HepG2 (cell line): Measurements from ENCODE around the gene HDLBP. TPM values are rescaled to one million over a fixed set of nuclear protein-coding genes. Genes with fewer than 3 reads are reported as not detected.
A peak's percentile ranks its signal among the peaks of the same experiment; 100 is the strongest.

Source experiments
- ATAC-seq: fragments of 200-7000 bp; cut with Tn5 transposase; 3 replicates; pipeline ENCODE4 v1.9.1; 2020; ENCODE audit warnings: mild to moderate bottlenecking, moderate library complexity
- BruUV-seq: library from RNA; stranded (reverse); fragments of 400-500 nt; replicated peaks from 2 replicates; lab custom pipeline; 2021; lab: Mats Ljungman, UMichigan
- CTCF ChIA-PET: fragments of 300-600 bp; formaldehyde crosslinking; extraction: SDS; loops from one replicate; lab custom pipeline; 2021; ENCODE audit warnings: low total read pairs, inconsistent platforms, low intra/inter-chr PET ratio; lab: Yijun Ruan, JAX
- POLR2A ChIA-PET: fragments of 350-600 bp; sonication (Branson Sonifier 250); formaldehyde crosslinking; loops from one replicate; lab custom pipeline; 2020; ENCODE audit warnings: antibody characterized with exemption, inconsistent platforms; lab: Yijun Ruan, JAX
- DNase-seq: peaks from one replicate; pipeline ENCODE4 v3.0.0-alpha.2; 2015; ENCODE audit warnings: low spot score
- FAIRE-seq: peaks from 3 replicates; lab custom pipeline; 2011; peaks lifted over from hg19 to GRCh38; lab: Jason Lieb, UNC
- H2AFZ ChIP-seq: one replicate; pipeline ENCODE4 v1.6.1; 2011; ENCODE audit warnings: low read length, inconsistent platforms
- H3K27ac ChIP-seq: fragments of 300-600 bp; 3 replicates; pipeline ENCODE4 v1.8.0; 2011; ENCODE audit warnings: mixed run types, mild to moderate bottlenecking, mixed read lengths, low read length, inconsistent platforms; ENCODE audit not compliant: insufficient read depth; ENCODE audit errors: extremely low read length
- H3K27me3 ChIP-seq, 2 experiments: fragments of 200-600 bp in 1 of 2; 2 replicates in 1 of 2; 3 replicates in 1 of 2; pipeline versions ENCODE4 v1.6.0 to v1.8.0; 2011; ENCODE audit warnings: low read length in 2 of 2, mild to moderate bottlenecking in 2 of 2, moderate library complexity in 2 of 2, inconsistent platforms in 1 of 2; ENCODE audit not compliant: insufficient read depth in 2 of 2, control insufficient read depth in 1 of 2
- H3K36me3 ChIP-seq, 2 experiments: fragments of 200-600 bp in 1 of 2; replicated peaks in 1 of 2; 2 replicates in 1 of 2; 3 replicates in 1 of 2; pipeline versions ENCODE4 v1.5.1 to v1.8.0; 2011; ENCODE audit warnings: low read length in 2 of 2, inconsistent platforms in 1 of 2; ENCODE audit not compliant: insufficient read depth in 2 of 2, control insufficient read depth in 1 of 2
- H3K4me1 ChIP-seq: 2 replicates; pipeline ENCODE4 v1.5.1; 2012; ENCODE audit warnings: low read length, inconsistent platforms; ENCODE audit not compliant: insufficient read depth
- H3K4me2 ChIP-seq: 2 replicates; pipeline ENCODE4 v1.6.0; 2011; ENCODE audit warnings: low read depth, low read length, inconsistent platforms
- H3K4me3 ChIP-seq, 3 experiments: fragments of 200-600 bp in 1 of 3; sonication (generic), shearing (Covaris generic) in 1 of 3; replicated peaks in 1 of 3; 2 replicates each; pipeline ENCODE4 v1.5.1; 2011 to 2016; ENCODE audit warnings: low read length in 3 of 3, inconsistent platforms in 2 of 3, low read depth in 2 of 3, mild to moderate bottlenecking in 2 of 3, control low read depth in 1 of 3, mixed read lengths in 1 of 3; ENCODE audit not compliant: insufficient read depth in 1 of 3
- H3K79me2 ChIP-seq: one replicate; pipeline ENCODE4 v1.6.1; 2011; ENCODE audit warnings: low read length, inconsistent platforms; ENCODE audit not compliant: insufficient read depth
- H3K9ac ChIP-seq: 2 replicates; pipeline ENCODE4 v1.6.0; 2011; ENCODE audit warnings: mild to moderate bottlenecking, low read depth, low read length, inconsistent platforms; ENCODE audit not compliant: insufficient read depth
- H3K9me3 ChIP-seq: 2 replicates; pipeline ENCODE4 v1.5.1; 2012; ENCODE audit warnings: mild to moderate bottlenecking, low read length
- H4K20me1 ChIP-seq: 2 replicates; pipeline ENCODE4 v1.6.0; 2011; ENCODE audit warnings: inconsistent platforms, mild to moderate bottlenecking, low read length, moderate library complexity; ENCODE audit not compliant: insufficient read depth
- BRCA1 ChIP-seq: sonication (generic); formaldehyde crosslinking; IDR thresholded peaks from 2 replicates; pipeline ENCODE4 v1.4.0; 2020; ENCODE audit warnings: missing genetic modification reagents
- MAFK ChIP-seq, 2 experiments: IDR thresholded peaks in 1 of 2; conservative IDR thresholded peaks in 1 of 2; 2 replicates each; pipeline ENCODE4 v1.6.1; 2011; ENCODE audit warnings: improper control_type of control experiment in 2 of 2, low read length in 2 of 2
- NFAT5 ChIP-seq: sonication (generic); formaldehyde crosslinking; IDR thresholded peaks from 2 replicates; pipeline ENCODE4 v1.4.0; 2020; ENCODE audit warnings: missing genetic modification reagents
- RARG ChIP-seq: sonication (generic); formaldehyde crosslinking; IDR thresholded peaks from 2 replicates; pipeline ENCODE4 v1.4.0; 2020; ENCODE audit warnings: low read depth, mild to moderate bottlenecking, missing genetic modification reagents
- SIN3B ChIP-seq: fragments of 150-350 bp; IDR thresholded peaks from 2 replicates; pipeline ENCODE4 v1.6.1; 2014; ENCODE audit warnings: low read length
- TBX2 ChIP-seq: sonication (generic); formaldehyde crosslinking; IDR thresholded peaks from 2 replicates; pipeline ENCODE4 v1.5.0; 2020; ENCODE audit warnings: missing genetic modification reagents, mild to moderate bottlenecking, borderline replicate concordance
- ZBTB46 ChIP-seq: sonication (generic); formaldehyde crosslinking; IDR thresholded peaks from 2 replicates; pipeline ENCODE4 v1.4.0; 2020; ENCODE audit warnings: mild to moderate bottlenecking, missing genetic modification reagents, borderline replicate concordance
- WGBS: methylation state at CpG from one replicate; pipeline ENCODE4 v1.1.6; 2017; ENCODE audit warnings: low lambda C conversion rate; 5-methylcytosine and 5-hydroxymethylcytosine counted together
- in situ Hi-C: cut with HindIII; loops from 2 replicates; pipeline ENCODE4 v1.10.0; 2017; ENCODE audit warnings: low pct_unique_long_range_greater_than_20kb; ENCODE audit not compliant: extremely low pct_ligation_motif_present
- intact Hi-C: fragments of 100-400 bp; cut with micrococcal nuclease; formaldehyde crosslinking; loops from one replicate; pipeline ENCODE4 v1.10.0; 2022; ENCODE audit not compliant: unreplicated experiment
- polyA plus RNA-seq, 8 experiments: library from polyadenylated mRNA; depleted of rRNA in 3 of 8; stranded (reverse) in 7 of 8; unstranded in 1 of 8; fragments of >200 nt; fragmentation: Illumina TruSeq in 4 of 8; extraction: Trizol in 4 of 8; gene quantifications; 2 replicates each; pipeline versions ENCODE4 v1.2.1 to v1.2.3, GENCODE V29; 2011 to 2016; ENCODE audit warnings: low read depth in 4 of 8, missing spikeins in 1 of 8, mixed read lengths in 1 of 8; ENCODE audit not compliant: insufficient read depth in 1 of 8
- total RNA-seq, 5 experiments: library from RNA; depleted of rRNA; stranded (reverse); fragments of >200 nt; fragmentation: Illumina TruSeq; extraction: Trizol; gene quantifications; 2 replicates each; pipeline ENCODE4 v1.2.3, GENCODE V29; 2016; ENCODE audit warnings: low read depth in 1 of 5

Gene HDLBP
- total and polyA plus RNA-seq, 2 of the 13 experiments (the other 11 are each of a cell fraction or from before 2014, with no cell fraction given): 464 to 707 TPM

- H3K9ac ChIP-seq: no peak overlapping the region
- WGBS: 95% methylated on average over 9 of the region's 9 CpGs
- intact Hi-C loops: no loop called here
- H3K27me3 ChIP-seq: peaks cover 2 to 5% of the 10 kb centered on the region in 2 experiments; a peak in 3 of 5 replicates
- peaks cover 4 to 21% of the 10 kb centered on the region in 2 experiments; a peak in 4 of 5 replicates for H3K36me3 ChIP-seq
- ATAC-seq (no peak), FAIRE-seq (no peak), DNase-seq (no peak)
- no peak overlapping the region for H3K4me2 ChIP-seq
- TF ChIP-seq MAFK (conservative IDR thresholded peaks at IDR 0.05 in 1 of 2, IDR thresholded peaks at IDR 0.05 in 1 of 2; ENCODE audit: low read length in 2 of 2): peak in 1 of 2 experiments; percentile 33; a peak in 1 of 4 replicates
- TF ChIP-seq SIN3B: no peak
- H2AFZ ChIP-seq: no peak overlapping the region
- POLR2A ChIA-PET: no interaction called here
- no peaks in the 10 kb centered on the region for H3K9me3 ChIP-seq
- no peak overlapping the region for H3K4me3 ChIP-seq
- no peaks in the 10 kb centered on the region for H3K79me2 ChIP-seq
- in situ Hi-C loops: no loop called here
- CTCF ChIA-PET: no interaction called here
- no TSS peak for BruUV-seq
- peaks cover 3% of the 10 kb centered on the region; the same call in 1 of the 2 replicates for H3K4me1 ChIP-seq
- no peak overlapping the region for H3K27ac ChIP-seq
- no peaks in the 10 kb centered on the region for H4K20me1 ChIP-seq
Observed at GRCh38 chr2:241183221-241183620, 132.3 kb downstream of the HDLBP start.

- FAIRE-seq: no peak
- H3K36me3 ChIP-seq: peaks cover 4 to 24% of the 10 kb centered on the region in 2 experiments; a peak in 4 of 5 replicates
- in situ Hi-C loops: no loop called here
- TF ChIP-seq TBX2 (CRISPR knock-in tag) (no peak), BRCA1 (CRISPR knock-in tag) (no peak), RARG (CRISPR knock-in tag) (no peak), NFAT5 (CRISPR knock-in tag) (no peak), ZBTB46 (CRISPR knock-in tag) (no peak)
Observed at GRCh38 chr2:241182531-241183133, 132.8 kb downstream of the HDLBP start.

More at GRCh38 chr2:241182531-241183133, 132.8 kb downstream of the HDLBP start:
- Histone ChIP-seq H3K27ac (no peak overlapping the region), H3K4me2 (no peak overlapping the region), H3K27me3 (no peaks in the 10 kb centered on the region; a peak in 1 of 5 replicates), H2AFZ (no peak overlapping the region), H3K4me1 (no peaks in the 10 kb centered on the region), H3K9me3 (no peaks in the 10 kb centered on the region), H3K4me3 (no peak overlapping the region), H4K20me1 (no peaks in the 10 kb centered on the region), H3K9ac (no peak overlapping the region), H3K79me2 (no peaks in the 10 kb centered on the region)
- CTCF ChIA-PET: no interaction called here
- POLR2A ChIA-PET: no interaction called here
- ATAC-seq (no peak), DNase-seq (no peak)
- no TSS peak for BruUV-seq
- intact Hi-C loops: no loop called here
- 92% methylated on average over 28 of the region's 28 CpGs for WGBS
